ENCODE measurements around the gene NPC1.

- no peak for TF ChIP-seq CTCF (IDR thresholded peaks at IDR 0.05; ENCODE audit: low read depth, low read length)
- no peak for TF ChIP-seq POLR2A (IDR thresholded peaks at IDR 0.05; ENCODE audit: extremely low read depth, insufficient read length)
- no peak for TF ChIP-seq MYC (IDR thresholded peaks at IDR 0.05; ENCODE audit: low read depth, low read length)
Observed at GRCh38 chr18:23614413-23614812, 28.1 kb upstream of the NPC1 start.
